ENCODE data around the gene RNF26.

RNF26 gene

GRCh38 chr11:119372260-119373058 lies 38.1 kb downstream of the RNF26 start:
- no peak for TF ChIP-seq CTCF (IDR thresholded peaks at IDR 0.05; ENCODE audit: borderline replicate concordance, control extremely low read depth, extremely low read depth, insufficient read depth, missing control alignments)

GRCh38 chr11:119373059-119373920 lies 39.0 kb downstream of the RNF26 start:
- in situ Hi-C loops (cut with MboI; ENCODE audit: low sequenced_read_pairs, unreplicated experiment), result no loop called here
- no peak for DNase-seq (ENCODE audit: low spot score)
- TF ChIP-seq CTCF (IDR thresholded peaks at IDR 0.05; ENCODE audit: borderline replicate concordance, control extremely low read depth, extremely low read depth, insufficient read depth, missing control alignments), result no peak

More at GRCh38 chr11:119372260-119373058, 38.1 kb downstream of the RNF26 start:
- in situ Hi-C loops (cut with MboI; ENCODE audit: low sequenced_read_pairs, unreplicated experiment), result no loop called here
- DNase-seq (ENCODE audit: low spot score), result no peak

- peak; percentile 68 for TF ChIP-seq CTCF (IDR thresholded peaks at IDR 0.05; ENCODE audit: borderline replicate concordance, control extremely low read depth, extremely low read depth, insufficient read depth, missing control alignments)
- in situ Hi-C loops (cut with MboI; ENCODE audit: low sequenced_read_pairs, unreplicated experiment), result no loop called here
- DNase-seq (ENCODE audit: low spot score), result peak; percentile 72
Observed at GRCh38 chr11:119373921-119374631, 39.7 kb downstream of the RNF26 start.

GRCh38 chr11:119374632-119375336 lies 40.5 kb downstream of the RNF26 start:
- no peak for TF ChIP-seq CTCF (IDR thresholded peaks at IDR 0.05; ENCODE audit: borderline replicate concordance, control extremely low read depth, extremely low read depth, insufficient read depth, missing control alignments)
- DNase-seq (ENCODE audit: low spot score), result no peak
- in situ Hi-C loops (cut with MboI; ENCODE audit: low sequenced_read_pairs, unreplicated experiment), result no loop called here

- no peak for TF ChIP-seq CTCF (IDR thresholded peaks at IDR 0.05; ENCODE audit: borderline replicate concordance, control extremely low read depth, extremely low read depth, insufficient read depth, missing control alignments)
- no peak for DNase-seq (ENCODE audit: low spot score)
- in situ Hi-C loops (cut with MboI; ENCODE audit: low sequenced_read_pairs, unreplicated experiment), result no loop called here
Observed at GRCh38 chr11:119375337-119376196, 41.2 kb downstream of the RNF26 start.

All from GM13976 (cell line).